Adrenal gland (tissue), 5 donors: ENCODE data around the gene SCIMP.

Experiments used
- POLR2A ChIP-seq, 2 donors: fragments of 450-650 bp; IDR thresholded peaks; one replicate each; pipeline ENCODE4 v1.6.1; 2017; ENCODE audit warnings: antibody characterized with exemption in 2 of 2, mild to moderate bottlenecking in 2 of 2, moderate library complexity in 1 of 2
- TF ChIP-seq, protein P1 (sequence below), 6 experiments: fragments of 450-650 bp in 4 of 6; fragments of 200-600 bp in 2 of 6; sonication (generic) in 1 of 6; IDR thresholded peaks; 1 replicate in 5 of 6; 2 replicates in 1 of 6; pipeline versions ENCODE4 v1.5.1 to v1.8.0; 2016 to 2021; ENCODE audit warnings: antibody characterized with exemption in 6 of 6, mild to moderate bottlenecking in 2 of 6, moderate library complexity in 1 of 6
- donor health status: DM: no; HTN: no; CAD: no.

DNA sequence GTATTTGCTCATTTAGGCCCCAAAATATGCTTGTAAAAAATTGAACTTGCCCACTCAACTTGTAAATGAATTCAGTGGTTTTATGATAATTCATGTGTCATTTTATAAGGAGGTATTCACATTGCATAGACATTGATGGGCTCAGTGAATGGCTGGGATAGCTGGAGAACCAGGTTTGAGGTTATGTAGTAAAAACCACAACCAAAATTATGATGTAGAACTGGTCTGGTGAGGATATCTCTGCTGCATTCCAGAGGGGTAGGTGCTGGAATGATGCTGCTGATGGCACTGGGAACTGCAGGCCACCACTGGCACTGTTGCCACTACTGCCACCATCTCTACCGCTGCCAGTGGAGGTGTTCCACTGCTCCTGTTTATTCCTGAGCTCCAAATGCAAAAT, 25.9 kb upstream of the SCIMP start:
- TF ChIP-seq, protein P1, sequence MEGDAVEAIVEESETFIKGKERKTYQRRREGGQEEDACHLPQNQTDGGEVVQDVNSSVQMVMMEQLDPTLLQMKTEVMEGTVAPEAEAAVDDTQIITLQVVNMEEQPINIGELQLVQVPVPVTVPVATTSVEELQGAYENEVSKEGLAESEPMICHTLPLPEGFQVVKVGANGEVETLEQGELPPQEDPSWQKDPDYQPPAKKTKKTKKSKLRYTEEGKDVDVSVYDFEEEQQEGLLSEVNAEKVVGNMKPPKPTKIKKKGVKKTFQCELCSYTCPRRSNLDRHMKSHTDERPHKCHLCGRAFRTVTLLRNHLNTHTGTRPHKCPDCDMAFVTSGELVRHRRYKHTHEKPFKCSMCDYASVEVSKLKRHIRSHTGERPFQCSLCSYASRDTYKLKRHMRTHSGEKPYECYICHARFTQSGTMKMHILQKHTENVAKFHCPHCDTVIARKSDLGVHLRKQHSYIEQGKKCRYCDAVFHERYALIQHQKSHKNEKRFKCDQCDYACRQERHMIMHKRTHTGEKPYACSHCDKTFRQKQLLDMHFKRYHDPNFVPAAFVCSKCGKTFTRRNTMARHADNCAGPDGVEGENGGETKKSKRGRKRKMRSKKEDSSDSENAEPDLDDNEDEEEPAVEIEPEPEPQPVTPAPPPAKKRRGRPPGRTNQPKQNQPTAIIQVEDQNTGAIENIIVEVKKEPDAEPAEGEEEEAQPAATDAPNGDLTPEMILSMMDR (IDR thresholded peaks at IDR 0.05) = no peak
- no peak for TF ChIP-seq POLR2A (IDR thresholded peaks at IDR 0.05)
